Parathyroid adenoma (tissue), 2 donors: ENCODE data around the gene ZC3H4.

Experiments used
- H2AFZ ChIP-seq: fragments of 300-600 bp; sonication (generic); one replicate; pipeline ENCODE4 v1.7.0; 2017; ENCODE audit warnings: antibody characterized with exemption, mild to moderate bottlenecking
- H3K27ac ChIP-seq: fragments of 300-600 bp; sonication (generic); one replicate; pipeline ENCODE4 v1.7.0; 2017
- H3K27me3 ChIP-seq: fragments of 300-600 bp; sonication (generic); one replicate; pipeline ENCODE4 v1.7.0; 2017; ENCODE audit warnings: low read length; ENCODE audit not compliant: control insufficient read depth, insufficient read depth
- H3K36me3 ChIP-seq: fragments of 300-600 bp; sonication (generic); one replicate; pipeline ENCODE4 v1.7.0; 2017; ENCODE audit warnings: low read length; ENCODE audit not compliant: control insufficient read depth, insufficient read depth
- H3K4me1 ChIP-seq: fragments of 300-600 bp; sonication (generic); one replicate; pipeline ENCODE4 v1.7.0; 2017; ENCODE audit warnings: control low read depth
- H3K4me2 ChIP-seq: fragments of 300-600 bp; sonication (generic); one replicate; pipeline ENCODE4 v1.7.0; 2017; ENCODE audit warnings: low read length
- H3K4me3 ChIP-seq: fragments of 300-600 bp; sonication (generic); one replicate; pipeline ENCODE4 v1.7.0; 2017; ENCODE audit warnings: low read depth, low read length
- H3K79me2 ChIP-seq: fragments of 300-600 bp; sonication (generic); one replicate; pipeline ENCODE4 v1.7.0; 2017; ENCODE audit warnings: control low read depth
- H3K9ac ChIP-seq: fragments of 300-600 bp; sonication (generic); one replicate; pipeline ENCODE4 v1.7.0; 2017; ENCODE audit warnings: mild to moderate bottlenecking
- H3K9me3 ChIP-seq: fragments of 300-600 bp; sonication (generic); one replicate; pipeline ENCODE4 v1.7.0; 2017; ENCODE audit warnings: low read length; ENCODE audit not compliant: control insufficient read depth
- TF ChIP-seq, protein P1 (sequence below): fragments of 300-600 bp; sonication (generic); IDR thresholded peaks from one replicate; pipeline ENCODE4 v1.7.0; 2017; ENCODE audit warnings: antibody characterized with exemption, mild to moderate bottlenecking
- donor health status: primary hyperparathyroidism.

The ZC3H4 gene

DNA sequence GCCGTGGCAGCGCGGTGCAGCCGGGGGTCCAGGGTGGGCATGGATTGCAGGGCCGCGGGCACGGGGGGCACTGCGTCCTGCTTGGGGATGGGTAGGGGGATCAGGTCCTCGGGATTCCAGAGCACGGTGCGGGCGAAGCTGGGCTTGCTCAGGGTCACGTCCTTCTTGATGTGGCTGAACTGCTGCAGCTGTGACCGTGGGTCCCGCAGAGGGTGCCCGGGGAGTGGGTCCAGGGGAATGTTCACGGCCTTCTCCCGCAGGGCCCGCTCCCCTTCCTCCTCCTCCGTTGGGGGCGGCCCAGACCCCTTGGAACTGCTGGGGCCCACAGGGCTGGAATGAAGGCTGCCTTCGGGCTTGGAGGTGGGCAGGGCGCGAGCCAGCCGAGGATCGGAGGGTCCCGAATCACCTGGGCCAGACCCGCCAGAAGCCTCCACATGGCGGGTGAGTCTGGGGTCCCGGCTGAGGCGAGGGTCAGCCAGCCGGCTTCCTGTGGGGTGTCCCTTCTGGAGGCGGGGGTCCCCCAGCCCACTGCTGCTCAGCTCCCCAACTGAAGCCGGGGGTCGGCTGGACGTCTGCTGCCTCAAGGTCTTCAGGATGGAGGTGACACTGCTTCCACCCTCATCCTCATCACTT is 46.2 kb downstream of the ZC3H4 start:
- H3K36me3 ChIP-seq: no peaks in the 10 kb centered on the region
- TF ChIP-seq, protein P1, sequence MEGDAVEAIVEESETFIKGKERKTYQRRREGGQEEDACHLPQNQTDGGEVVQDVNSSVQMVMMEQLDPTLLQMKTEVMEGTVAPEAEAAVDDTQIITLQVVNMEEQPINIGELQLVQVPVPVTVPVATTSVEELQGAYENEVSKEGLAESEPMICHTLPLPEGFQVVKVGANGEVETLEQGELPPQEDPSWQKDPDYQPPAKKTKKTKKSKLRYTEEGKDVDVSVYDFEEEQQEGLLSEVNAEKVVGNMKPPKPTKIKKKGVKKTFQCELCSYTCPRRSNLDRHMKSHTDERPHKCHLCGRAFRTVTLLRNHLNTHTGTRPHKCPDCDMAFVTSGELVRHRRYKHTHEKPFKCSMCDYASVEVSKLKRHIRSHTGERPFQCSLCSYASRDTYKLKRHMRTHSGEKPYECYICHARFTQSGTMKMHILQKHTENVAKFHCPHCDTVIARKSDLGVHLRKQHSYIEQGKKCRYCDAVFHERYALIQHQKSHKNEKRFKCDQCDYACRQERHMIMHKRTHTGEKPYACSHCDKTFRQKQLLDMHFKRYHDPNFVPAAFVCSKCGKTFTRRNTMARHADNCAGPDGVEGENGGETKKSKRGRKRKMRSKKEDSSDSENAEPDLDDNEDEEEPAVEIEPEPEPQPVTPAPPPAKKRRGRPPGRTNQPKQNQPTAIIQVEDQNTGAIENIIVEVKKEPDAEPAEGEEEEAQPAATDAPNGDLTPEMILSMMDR: no peak
- peaks cover 13% of the 10 kb centered on the region for H3K79me2 ChIP-seq
- H2AFZ ChIP-seq: no peak overlapping the region
- no peak overlapping the region for H3K27ac ChIP-seq
- H3K9ac ChIP-seq: no peak overlapping the region
- no peak overlapping the region for H3K4me3 ChIP-seq
- H3K4me1 ChIP-seq: no peaks in the 10 kb centered on the region
- no peaks in the 10 kb centered on the region for H3K27me3 ChIP-seq
- no peaks in the 10 kb centered on the region for H3K9me3 ChIP-seq
- no peak overlapping the region for H3K4me2 ChIP-seq

DNA sequence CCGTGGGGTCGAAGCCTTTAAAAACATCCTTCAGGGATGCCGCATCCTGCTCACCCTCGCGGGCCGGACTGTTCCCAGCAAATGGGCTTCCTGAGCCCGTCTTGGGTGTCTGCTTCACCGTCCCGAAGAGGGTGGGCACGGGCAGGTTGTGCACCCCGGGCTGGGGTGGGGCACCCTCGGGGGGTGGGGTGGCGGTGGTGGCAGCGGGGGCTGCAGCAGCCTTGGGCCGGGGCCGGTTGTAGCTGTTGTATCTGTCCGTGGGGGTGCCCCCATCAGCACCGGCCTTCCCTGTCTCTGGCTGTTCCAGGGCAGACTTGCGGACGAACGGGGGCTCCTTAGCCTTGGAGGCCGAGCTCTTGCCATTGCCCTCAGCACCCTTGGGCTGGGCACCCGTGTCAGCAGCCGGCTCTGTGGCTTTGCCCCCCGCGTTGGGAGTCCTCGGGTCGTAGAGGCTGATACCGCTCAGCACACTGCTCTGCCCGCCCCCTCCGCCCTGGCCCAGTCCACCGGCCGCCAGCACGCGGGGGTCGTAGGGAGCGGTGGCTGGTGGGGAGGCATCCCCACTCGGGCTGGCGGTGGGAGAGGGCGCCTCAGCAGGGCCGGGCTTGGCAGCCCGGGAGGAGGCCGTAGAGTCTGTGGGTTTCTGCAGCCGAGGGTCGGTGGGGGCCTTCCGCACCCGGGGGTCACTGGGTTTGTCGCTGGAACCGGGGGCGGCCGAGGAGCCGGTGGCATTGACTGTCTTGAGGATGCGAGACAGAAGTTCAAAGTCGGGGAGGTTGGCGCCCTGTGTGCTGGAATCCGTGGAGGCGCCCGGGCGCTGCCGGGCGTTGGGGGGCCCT is 47.0 kb downstream of the ZC3H4 start:
- Histone ChIP-seq H3K36me3 (no peaks in the 10 kb centered on the region), H3K4me3 (no peak overlapping the region), H3K4me2 (no peak overlapping the region), H2AFZ (no peak overlapping the region), H3K27ac (no peak overlapping the region), H3K9me3 (no peaks in the 10 kb centered on the region), H3K9ac (no peak overlapping the region), H3K79me2 (peaks cover 8% of the 10 kb centered on the region), H3K27me3 (no peaks in the 10 kb centered on the region), H3K4me1 (no peaks in the 10 kb centered on the region)
- TF ChIP-seq, protein P1: no peak

DNA sequence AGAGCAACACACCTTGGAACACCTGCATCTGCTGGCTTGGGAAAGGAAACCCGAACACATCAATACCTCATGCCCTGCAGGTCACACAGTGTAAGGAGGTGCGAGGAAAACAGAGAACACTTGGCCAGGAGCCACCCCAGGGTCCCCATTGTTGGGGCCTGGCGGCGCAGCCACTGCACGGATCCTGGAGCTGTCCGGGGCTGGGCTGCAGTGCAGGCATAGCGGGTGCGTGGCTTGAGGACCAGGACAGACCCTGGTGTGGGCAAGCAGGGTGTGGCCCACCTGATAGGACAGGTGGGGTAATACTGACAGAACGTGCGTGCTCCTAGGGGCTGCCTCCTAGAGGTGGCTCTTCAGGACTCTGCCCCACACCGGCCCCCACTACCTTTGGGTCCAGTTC is 48.3 kb downstream of the ZC3H4 start:
- Histone ChIP-seq H3K27me3 (no peaks in the 10 kb centered on the region), H3K79me2 (no peaks in the 10 kb centered on the region), H3K4me2 (no peak overlapping the region), H3K4me3 (no peak overlapping the region), H3K9ac (no peak overlapping the region), H3K36me3 (no peaks in the 10 kb centered on the region), H3K9me3 (no peaks in the 10 kb centered on the region), H3K4me1 (no peaks in the 10 kb centered on the region), H3K27ac (no peak overlapping the region), H2AFZ (no peak overlapping the region)
- TF ChIP-seq, protein P1: no peak

DNA sequence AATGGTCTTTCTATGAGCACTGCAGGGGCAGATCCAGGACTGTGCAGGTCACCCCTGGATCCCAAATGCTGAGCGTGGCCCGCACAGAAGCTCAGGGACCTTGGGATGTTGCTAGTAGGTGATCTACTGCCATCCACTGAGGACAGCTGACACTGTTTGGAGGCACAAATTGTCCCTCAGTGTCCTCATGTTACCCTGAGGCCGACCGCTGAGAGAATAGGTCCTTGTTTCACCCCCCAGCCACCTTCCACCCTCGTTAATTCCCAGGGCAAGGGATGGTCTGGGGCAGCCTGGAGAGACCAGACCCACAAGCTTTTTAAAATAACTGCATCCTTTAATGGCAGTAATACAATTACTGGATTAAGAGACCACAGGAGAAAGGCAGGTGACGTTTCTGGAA is 49.7 kb downstream of the ZC3H4 start:
- no peak overlapping the region for H3K27ac ChIP-seq
- no peaks in the 10 kb centered on the region for H3K36me3 ChIP-seq
- H3K79me2 ChIP-seq: no peaks in the 10 kb centered on the region
- H3K27me3 ChIP-seq: no peaks in the 10 kb centered on the region
- no peak overlapping the region for H3K4me3 ChIP-seq
- TF ChIP-seq, protein P1: no peak
- H3K9ac ChIP-seq: no peak overlapping the region
- H2AFZ ChIP-seq: no peak overlapping the region
- no peaks in the 10 kb centered on the region for H3K9me3 ChIP-seq
- H3K4me2 ChIP-seq: no peak overlapping the region
- no peaks in the 10 kb centered on the region for H3K4me1 ChIP-seq
